GM18867 (cell line): ENCODE data around the gene DNAH1.

Experiments used
- ATAC-seq: cut with Tn5 transposase; IDR thresholded peaks from one replicate; pipeline ENCODE4 v1.9.1; 2021; ENCODE audit warnings: mild to moderate bottlenecking, moderate library complexity; ENCODE audit not compliant: unreplicated experiment

DNAH1 gene

GRCh38 chr3:52401021-52401420 is 84.9 kb downstream of the DNAH1 start:
- no peak for ATAC-seq

GRCh38 chr3:52401551-52401950 is 85.4 kb downstream of the DNAH1 start:
- no peak for ATAC-seq

- no peak for ATAC-seq
These were observed 86.0 kb downstream of the DNAH1 start for GRCh38 chr3:52402101-52402521.

- ATAC-seq, result no peak
These were observed 86.7 kb downstream of the DNAH1 start for GRCh38 chr3:52402706-52403270.

GRCh38 chr3:52403271-52403841 is 87.2 kb downstream of the DNAH1 start:
- no peak for ATAC-seq

GRCh38 chr3:52403955-52404354 is 87.8 kb downstream of the DNAH1 start:
- no peak for ATAC-seq

- ATAC-seq, result no peak
These were observed 88.3 kb downstream of the DNAH1 start for GRCh38 chr3:52404391-52404790.

- ATAC-seq, result no peak
These were observed 88.9 kb downstream of the DNAH1 start for GRCh38 chr3:52405066-52405465.

- ATAC-seq, result no peak
These were observed 89.5 kb downstream of the DNAH1 start for GRCh38 chr3:52405601-52406110.

- ATAC-seq, result no peak
These were observed 90.1 kb downstream of the DNAH1 start for GRCh38 chr3:52406231-52406661.

- ATAC-seq, result no peak
These were observed 90.8 kb downstream of the DNAH1 start for GRCh38 chr3:52406791-52407510.

GRCh38 chr3:52407779-52408178 is 91.7 kb downstream of the DNAH1 start:
- no peak for ATAC-seq

GRCh38 chr3:52408466-52408865 is 92.3 kb downstream of the DNAH1 start:
- ATAC-seq, result no peak

- no peak for ATAC-seq
These were observed 99.7 kb downstream of the DNAH1 start for GRCh38 chr3:52415800-52416199.

- no peak for ATAC-seq
These were observed 104.3 kb downstream of the DNAH1 start for GRCh38 chr3:52420388-52420787.

- no peak for ATAC-seq
These were observed 106.5 kb downstream of the DNAH1 start for GRCh38 chr3:52422669-52423068.

- ATAC-seq, result no peak
These were observed 107.1 kb downstream of the DNAH1 start for GRCh38 chr3:52423173-52423572.

- no peak for ATAC-seq
These were observed 112.3 kb downstream of the DNAH1 start for GRCh38 chr3:52428151-52429005.

GRCh38 chr3:52429031-52429430 is 112.9 kb downstream of the DNAH1 start:
- no peak for ATAC-seq

- ATAC-seq, result no peak
These were observed 113.8 kb downstream of the DNAH1 start for GRCh38 chr3:52429779-52430415.

GRCh38 chr3:52430416-52430810 is 114.3 kb downstream of the DNAH1 start:
- ATAC-seq, result no peak
